ENCODE results near the gene HSPH1. TPM values are rescaled to one million over a fixed set of nuclear protein-coding genes. Genes with fewer than 3 reads are reported as not detected.
"Not testable (repeated sequence)": the region's sequence is repeated elsewhere in the genome, so short reads cannot be mapped to it uniquely, and the experiment has no call there.

HSPH1 gene
- total RNA-seq, 2 experiments from 2014 or later = 122 to 150 TPM

DNA sequence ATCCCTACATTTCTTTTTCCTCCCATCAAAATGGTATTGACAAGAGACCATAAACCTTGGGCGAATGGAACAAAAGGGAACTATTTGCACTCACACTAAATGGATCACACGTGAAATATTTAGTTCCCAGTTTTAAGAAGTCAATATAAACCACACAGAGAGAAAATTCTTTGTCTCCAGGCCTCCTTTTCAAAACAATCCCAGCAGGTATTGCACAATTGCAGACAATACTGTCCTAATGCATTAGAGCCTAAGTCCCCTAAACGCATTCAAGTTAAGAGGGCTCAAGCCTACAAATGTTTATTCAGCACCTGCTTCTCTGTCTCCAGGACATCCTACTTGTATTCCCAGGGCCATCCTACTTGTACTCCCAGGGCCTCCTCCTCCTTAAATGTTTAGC lies 36.8 kb upstream of the HSPH1 start:
- Mint-ChIP-seq H3K27ac (no peak overlapping the region), H3K36me3 (ENCODE audit: low read depth) (no peaks in the 10 kb centered on the region), H3K9me3 (no peaks in the 10 kb centered on the region), H3K4me3 (no peak overlapping the region), H3K27me3 (ENCODE audit: low read depth) (no peaks in the 10 kb centered on the region), H3K4me1 (ENCODE audit: low read depth) (peaks cover 13% of the 10 kb centered on the region)
- CTCF ChIA-PET = interaction anchor here (0.9 to 2.3 kb wide), 4 partner anchors 8 to 39 kb away, joined by 4 to 6 read pairs (median 5); no protein-coding TSS in a partner anchor
- DNase-seq = no peak
- intact Hi-C loops (cut with micrococcal nuclease) = loop anchor here (2.0 kb wide), 2 partner anchors 124 to 154 kb away; no protein-coding TSS in a partner anchor

DNA sequence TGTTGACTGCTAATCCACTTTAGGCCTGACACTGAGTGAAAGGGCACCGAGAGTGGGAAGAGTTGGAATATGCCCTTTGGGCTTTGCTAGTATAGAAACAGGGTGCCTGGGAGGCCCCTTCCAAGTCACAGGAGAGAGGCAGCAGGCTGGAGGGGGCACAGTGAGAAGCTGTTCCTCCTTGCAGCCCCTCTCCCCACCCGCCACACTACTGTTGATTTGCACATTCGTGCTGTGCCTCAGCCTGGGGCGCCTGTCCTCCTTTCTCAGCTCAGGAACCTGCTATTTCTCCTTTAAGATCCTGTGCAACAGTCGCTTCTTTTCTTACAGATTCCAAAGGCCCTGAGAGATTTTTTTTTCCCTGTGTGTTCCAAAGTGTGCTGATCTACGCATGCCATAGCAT lies 35.3 kb upstream of the HSPH1 start:
- no peak overlapping the region for H3K4me3 Mint-ChIP-seq
- CTCF ChIA-PET = interaction anchor here (1.8 kb wide), 1 partner anchor 39 kb away, joined by 5 read pairs; no protein-coding TSS in a partner anchor
- H3K9me3 Mint-ChIP-seq = no peaks in the 10 kb centered on the region
- H3K27ac Mint-ChIP-seq = no peak overlapping the region
- H3K4me1 Mint-ChIP-seq (ENCODE audit: low read depth) = peaks cover 13% of the 10 kb centered on the region
- no peaks in the 10 kb centered on the region for H3K36me3 Mint-ChIP-seq (ENCODE audit: low read depth)
- DNase-seq = no peak
- intact Hi-C loops (cut with micrococcal nuclease) = no loop called here
- no peaks in the 10 kb centered on the region for H3K27me3 Mint-ChIP-seq (ENCODE audit: low read depth)

DNA sequence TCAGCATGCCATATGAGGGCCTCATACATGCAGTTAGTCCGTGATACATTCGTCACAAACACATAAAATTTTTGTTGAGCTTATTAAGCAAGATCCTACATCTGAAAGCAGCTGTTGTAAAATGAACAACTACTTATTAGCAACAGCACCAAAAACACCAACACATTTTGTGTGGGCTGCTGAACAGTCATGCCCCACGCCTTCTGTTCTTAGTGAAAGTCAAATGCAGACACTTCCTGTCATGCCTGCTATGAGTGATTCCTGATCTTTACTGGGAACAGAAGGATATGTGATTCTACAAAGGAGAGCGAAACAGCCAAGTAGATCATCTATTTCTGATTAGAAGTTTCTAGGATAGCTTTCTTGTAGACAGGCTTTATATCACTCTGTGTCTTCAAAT lies 33.9 kb upstream of the HSPH1 start:
- Mint-ChIP-seq H3K9me3 (no peaks in the 10 kb centered on the region), H3K27ac (no peak overlapping the region), H3K27me3 (ENCODE audit: low read depth) (peaks cover 3% of the 10 kb centered on the region), H3K36me3 (ENCODE audit: low read depth) (no peaks in the 10 kb centered on the region), H3K4me3 (no peak overlapping the region), H3K4me1 (ENCODE audit: low read depth) (peaks cover 7% of the 10 kb centered on the region)
- DNase-seq = no peak
- CTCF ChIA-PET = interaction anchor here (1.4 kb wide), 1 partner anchor 10 kb away, joined by 3 read pairs; no protein-coding TSS in a partner anchor
- intact Hi-C loops (cut with micrococcal nuclease) = no loop called here

DNA sequence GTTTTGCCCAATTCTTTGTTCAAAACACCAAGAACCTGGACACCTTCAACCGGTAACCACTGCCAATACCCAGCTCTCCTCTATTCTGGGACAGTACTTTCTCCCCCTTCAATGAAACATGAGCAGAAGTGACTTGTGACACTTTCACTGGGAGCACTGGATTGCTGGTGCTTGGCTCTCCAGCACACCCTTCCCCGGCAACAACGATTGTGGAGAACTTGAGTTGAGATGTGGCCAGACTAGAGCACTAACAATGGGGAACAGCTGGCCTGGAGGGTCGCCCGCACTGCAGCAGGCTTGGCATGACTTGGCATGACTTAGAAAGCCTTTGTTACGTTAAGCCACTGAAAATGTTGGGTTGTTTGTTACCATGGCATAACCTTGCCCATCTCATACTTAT lies 30.6 kb upstream of the HSPH1 start:
- Mint-ChIP-seq H3K27me3 (ENCODE audit: low read depth) (peaks cover 7% of the 10 kb centered on the region), H3K36me3 (ENCODE audit: low read depth) (no peaks in the 10 kb centered on the region), H3K4me1 (ENCODE audit: low read depth) (no peaks in the 10 kb centered on the region), H3K9me3 (no peaks in the 10 kb centered on the region), H3K4me3 (no peak overlapping the region), H3K27ac (no peak overlapping the region)
- CTCF ChIA-PET = no interaction called here
- DNase-seq = no peak
- intact Hi-C loops (cut with micrococcal nuclease) = no loop called here

DNA sequence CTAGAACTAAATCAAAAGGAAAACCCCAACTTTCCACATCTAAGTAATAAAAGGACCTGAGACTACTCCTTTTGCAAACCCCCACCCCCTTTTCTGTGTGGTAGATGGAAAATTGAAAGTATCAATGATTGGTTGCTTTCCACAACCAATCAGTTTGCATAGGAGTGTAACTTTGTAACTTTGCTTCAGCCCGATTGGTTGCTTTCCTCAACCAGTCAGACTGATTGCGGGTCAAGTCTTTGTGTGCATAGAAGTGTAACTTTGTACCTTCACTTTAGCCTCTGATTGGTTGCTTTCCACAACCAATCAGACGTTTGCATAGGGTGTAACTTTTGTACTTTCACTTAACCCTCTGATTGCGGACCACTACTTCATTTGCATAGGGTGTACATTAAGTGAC lies 30.0 kb upstream of the HSPH1 start:
- Mint-ChIP-seq H3K9me3 (no peaks in the 10 kb centered on the region), H3K4me1 (ENCODE audit: low read depth) (no peaks in the 10 kb centered on the region), H3K27me3 (ENCODE audit: low read depth) (peaks cover 7% of the 10 kb centered on the region), H3K36me3 (ENCODE audit: low read depth) (no peaks in the 10 kb centered on the region), H3K4me3 (no peak overlapping the region), H3K27ac (no peak overlapping the region)
- CTCF ChIA-PET = no interaction called here
- no peak for DNase-seq
- intact Hi-C loops (cut with micrococcal nuclease) = no loop called here

DNA sequence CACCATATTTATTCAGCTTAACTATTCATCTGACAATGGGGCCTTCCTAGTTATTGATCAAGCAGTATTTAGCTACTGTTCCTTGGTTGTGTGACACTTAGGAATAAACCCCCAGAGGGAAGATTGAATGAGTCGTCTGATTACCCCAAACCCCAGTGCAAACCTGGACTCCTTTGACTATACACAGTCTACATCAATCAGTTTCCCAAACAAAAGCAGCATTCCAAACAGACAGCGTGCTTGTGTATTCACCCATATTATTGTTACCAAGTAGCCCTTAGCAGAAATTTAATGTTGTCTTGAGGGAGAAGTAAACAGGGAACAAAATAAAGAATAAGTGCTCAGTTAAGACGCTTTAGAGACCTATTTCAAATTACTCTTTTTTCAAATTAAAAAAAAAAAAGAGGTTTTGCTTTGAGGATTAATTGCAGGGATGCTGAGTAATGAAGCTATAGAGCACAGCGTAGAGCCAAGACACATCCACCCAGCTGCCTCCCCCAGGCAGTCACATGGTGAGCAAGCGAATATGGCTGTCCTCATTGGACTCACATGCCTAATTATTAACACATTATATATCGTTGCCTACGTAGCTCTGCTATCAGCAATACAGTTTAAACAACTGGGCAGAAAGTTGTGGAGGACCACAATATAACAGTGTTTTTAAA lies 23.4 kb upstream of the HSPH1 start:
- Mint-ChIP-seq H3K4me1 (ENCODE audit: low read depth) (no peaks in the 10 kb centered on the region), H3K9me3 (no peaks in the 10 kb centered on the region), H3K36me3 (ENCODE audit: low read depth) (no peaks in the 10 kb centered on the region), H3K27ac (no peak overlapping the region), H3K27me3 (ENCODE audit: low read depth) (peaks cover 4% of the 10 kb centered on the region), H3K4me3 (no peak overlapping the region)
- DNase-seq = no peak
- CTCF ChIA-PET = interaction anchor here (0.6 kb wide), 1 partner anchor 334 kb away, joined by 3 read pairs; no protein-coding TSS in a partner anchor
- intact Hi-C loops (cut with micrococcal nuclease) = no loop called here

DNA sequence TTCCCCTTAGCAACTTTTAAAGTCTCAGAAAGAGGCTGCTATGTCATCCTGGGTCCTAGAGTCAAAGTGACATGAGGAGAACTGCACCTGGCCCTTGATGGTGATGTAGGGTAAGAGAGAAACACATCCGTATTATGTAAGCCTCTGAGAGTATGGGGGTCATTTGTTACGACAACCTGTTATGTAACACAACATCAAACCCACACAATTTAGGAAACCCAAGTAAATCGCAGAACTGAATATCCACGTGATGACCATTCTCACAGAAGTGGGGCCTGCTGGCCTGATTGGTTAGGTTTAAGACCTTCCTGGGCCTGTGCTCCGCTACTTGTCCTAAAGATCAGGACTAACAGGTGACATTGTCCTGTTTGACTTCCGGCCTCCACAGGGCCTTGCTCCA lies 22.7 kb upstream of the HSPH1 start:
- no peaks in the 10 kb centered on the region for H3K27me3 Mint-ChIP-seq (ENCODE audit: low read depth)
- H3K27ac Mint-ChIP-seq = no peak overlapping the region
- CTCF ChIA-PET = no interaction called here
- DNase-seq = no peak
- no peaks in the 10 kb centered on the region for H3K4me1 Mint-ChIP-seq (ENCODE audit: low read depth)
- H3K36me3 Mint-ChIP-seq (ENCODE audit: low read depth) = no peaks in the 10 kb centered on the region
- intact Hi-C loops (cut with micrococcal nuclease) = no loop called here
- H3K9me3 Mint-ChIP-seq = no peaks in the 10 kb centered on the region
- H3K4me3 Mint-ChIP-seq = no peak overlapping the region

DNA sequence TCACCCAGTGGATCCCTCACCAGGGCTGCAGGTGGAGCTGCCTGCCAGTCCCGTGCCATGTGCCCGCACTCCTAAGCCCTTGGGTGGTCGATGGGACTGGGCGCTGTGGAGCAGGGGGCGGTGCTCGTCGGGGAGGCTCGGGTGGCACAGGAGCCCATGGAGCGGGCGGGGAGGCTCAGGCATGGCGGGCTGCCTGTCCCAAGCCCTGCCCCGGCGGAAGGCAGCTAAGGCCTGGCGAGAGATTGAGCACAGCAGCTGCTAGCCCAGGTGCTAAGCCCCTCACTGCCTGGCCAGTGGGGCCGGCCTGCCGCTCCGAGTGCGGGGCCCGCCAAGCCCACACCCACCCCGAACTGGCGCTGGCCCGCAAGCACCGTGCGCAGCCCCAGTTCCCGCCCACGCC lies 21.3 kb upstream of the HSPH1 start:
- H3K4me1 Mint-ChIP-seq (ENCODE audit: low read depth) = no peaks in the 10 kb centered on the region
- no peak overlapping the region for H3K4me3 Mint-ChIP-seq
- H3K36me3 Mint-ChIP-seq (ENCODE audit: low read depth) = no peaks in the 10 kb centered on the region
- no peaks in the 10 kb centered on the region for H3K27me3 Mint-ChIP-seq (ENCODE audit: low read depth)
- peaks cover 2% of the 10 kb centered on the region for H3K9me3 Mint-ChIP-seq
- CTCF ChIA-PET = no interaction called here
- no peak for DNase-seq
- intact Hi-C loops (cut with micrococcal nuclease) = no loop called here
- H3K27ac Mint-ChIP-seq = no peak overlapping the region

DNA sequence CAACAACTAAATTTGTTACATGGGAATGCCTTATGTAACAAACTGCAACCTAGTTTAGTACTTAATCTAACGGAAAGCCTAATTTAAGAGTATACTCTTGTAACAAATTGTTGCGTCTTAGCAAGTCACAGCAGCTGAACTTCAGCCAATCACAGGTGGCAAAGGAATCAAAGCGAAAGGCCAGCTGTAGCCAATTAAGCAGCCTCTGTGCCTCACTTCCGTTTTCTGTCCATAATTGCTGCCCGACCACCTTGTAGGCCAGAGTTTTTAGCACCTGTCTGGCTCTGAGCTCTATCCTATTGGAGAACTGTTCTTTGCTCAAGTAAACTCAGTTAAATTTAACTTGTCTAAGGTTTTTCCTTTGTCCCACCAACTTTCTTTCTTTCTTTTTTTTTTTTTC lies 18.1 kb upstream of the HSPH1 start:
- H3K4me3 Mint-ChIP-seq = no peak overlapping the region
- CTCF ChIA-PET = interaction anchor here (0.6 kb wide), 1 partner anchor 110 kb away, joined by 5 read pairs; no protein-coding TSS in a partner anchor
- DNase-seq = no peak
- no peaks in the 10 kb centered on the region for H3K36me3 Mint-ChIP-seq (ENCODE audit: low read depth)
- no peaks in the 10 kb centered on the region for H3K27me3 Mint-ChIP-seq (ENCODE audit: low read depth)
- H3K4me1 Mint-ChIP-seq (ENCODE audit: low read depth) = no peaks in the 10 kb centered on the region
- intact Hi-C loops (cut with micrococcal nuclease) = no loop called here
- H3K27ac Mint-ChIP-seq = no peak overlapping the region
- H3K9me3 Mint-ChIP-seq = peaks cover 2% of the 10 kb centered on the region

DNA sequence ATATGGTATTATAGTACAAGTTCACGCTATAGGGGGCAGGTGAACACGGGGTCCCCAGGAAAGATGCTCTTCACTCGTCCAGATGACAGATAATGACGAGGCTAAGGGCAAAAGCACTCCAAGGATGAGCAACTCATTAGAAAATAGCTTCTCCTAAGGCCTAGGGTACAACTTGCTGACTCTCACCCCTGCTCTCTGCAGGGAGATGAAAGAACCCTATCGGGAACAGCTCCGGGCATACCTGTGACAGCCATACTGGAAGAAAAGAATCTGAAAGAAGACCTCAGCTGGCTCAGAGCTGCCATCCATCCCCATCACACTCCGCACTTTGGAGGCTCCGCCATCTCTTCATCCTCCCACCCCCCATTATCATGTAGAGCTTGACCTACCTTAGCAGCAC lies 17.5 kb upstream of the HSPH1 start:
- Mint-ChIP-seq H3K4me1 (ENCODE audit: low read depth) (no peaks in the 10 kb centered on the region), H3K27me3 (ENCODE audit: low read depth) (no peaks in the 10 kb centered on the region), H3K9me3 (peaks cover 2% of the 10 kb centered on the region), H3K36me3 (ENCODE audit: low read depth) (no peaks in the 10 kb centered on the region), H3K27ac (no peak overlapping the region), H3K4me3 (no peak overlapping the region)
- no peak for DNase-seq
- CTCF ChIA-PET = interaction anchor here (0.6 kb wide), 1 partner anchor 110 kb away, joined by 5 read pairs; no protein-coding TSS in a partner anchor
- intact Hi-C loops (cut with micrococcal nuclease) = no loop called here

DNA sequence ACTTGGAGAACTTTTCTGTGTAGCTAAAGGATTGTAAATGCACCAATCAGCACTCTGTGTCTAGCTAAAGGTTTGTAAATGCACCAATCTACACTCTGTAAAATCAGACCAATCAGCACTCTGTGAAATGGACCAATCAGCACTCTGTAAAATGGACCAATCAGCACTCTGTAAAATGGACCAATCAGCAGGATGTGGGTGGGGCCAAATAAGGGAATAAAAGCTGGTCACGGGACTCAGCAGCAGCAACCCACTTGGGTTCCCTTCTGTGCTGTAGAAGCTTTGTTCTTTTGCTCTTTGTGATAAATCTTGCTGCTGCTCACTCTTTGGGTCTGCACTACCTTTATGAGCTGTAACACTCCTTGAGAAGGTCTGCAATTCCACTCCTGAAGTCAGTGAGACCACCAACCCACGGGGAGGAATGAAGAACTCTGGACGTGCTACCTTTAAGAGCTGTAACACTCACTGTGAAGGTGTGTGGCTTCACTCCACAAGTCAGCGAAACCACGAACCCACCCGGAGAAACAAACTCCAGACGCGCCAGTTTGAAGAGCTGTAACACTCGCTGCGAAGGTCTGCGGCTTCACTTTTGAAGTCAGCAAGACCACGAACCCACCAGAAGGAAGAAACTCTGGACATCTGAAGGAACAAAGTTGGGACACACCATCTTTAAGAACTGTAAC lies 16.2 kb upstream of the HSPH1 start:
- H3K27ac Mint-ChIP-seq; H3K4me3 Mint-ChIP-seq; H3K27me3 Mint-ChIP-seq (ENCODE audit: low read depth); intact Hi-C loops (cut with micrococcal nuclease); DNase-seq; H3K9me3 Mint-ChIP-seq; H3K36me3 Mint-ChIP-seq (ENCODE audit: low read depth); CTCF ChIA-PET; H3K4me1 Mint-ChIP-seq (ENCODE audit: low read depth): not testable (repeated sequence)

DNA sequence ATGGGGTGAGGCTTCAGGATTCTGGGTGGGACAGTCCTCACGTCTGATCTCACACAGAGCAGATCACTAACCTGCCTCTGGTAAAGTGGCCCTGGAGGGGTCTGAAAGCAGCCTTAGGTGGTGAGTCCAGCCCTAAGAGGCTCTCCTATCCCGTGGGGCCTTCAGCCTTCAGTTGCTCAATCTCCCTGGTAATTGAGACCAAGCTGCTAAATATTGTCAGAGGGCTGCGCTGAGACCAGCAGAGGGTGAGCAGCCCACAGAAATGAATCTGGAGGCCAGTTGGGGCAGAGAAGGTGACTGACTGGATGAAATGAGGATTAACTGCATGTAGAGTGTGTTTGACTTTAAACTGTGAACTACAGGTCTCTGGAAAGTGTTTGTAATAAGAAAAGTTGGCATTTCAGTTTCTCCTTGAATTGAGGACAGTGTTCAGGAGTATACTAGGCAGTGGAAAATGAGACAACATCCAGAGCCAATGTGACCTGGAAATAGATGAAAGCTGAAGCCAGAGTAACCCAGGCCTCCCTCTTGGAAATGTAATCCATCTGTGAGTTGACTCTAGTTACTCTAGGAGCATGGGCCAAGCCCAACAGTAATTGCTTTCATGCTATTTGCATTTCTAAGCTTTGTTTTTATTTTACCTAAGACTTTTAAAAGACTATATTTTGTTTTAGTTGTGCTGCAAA lies 14.3 kb upstream of the HSPH1 start:
- no peaks in the 10 kb centered on the region for H3K4me1 Mint-ChIP-seq (ENCODE audit: low read depth)
- intact Hi-C loops (cut with micrococcal nuclease) = no loop called here
- no peak overlapping the region for H3K27ac Mint-ChIP-seq
- peaks cover 3% of the 10 kb centered on the region for H3K27me3 Mint-ChIP-seq (ENCODE audit: low read depth)
- DNase-seq = no peak
- no peaks in the 10 kb centered on the region for H3K36me3 Mint-ChIP-seq (ENCODE audit: low read depth)
- peaks cover 2% of the 10 kb centered on the region for H3K9me3 Mint-ChIP-seq
- no peak overlapping the region for H3K4me3 Mint-ChIP-seq
- CTCF ChIA-PET = no interaction called here

All from activated naive CD4-positive, alpha-beta T cell treated with anti-CD3 and anti-CD28 coated beads for 36 hours (primary cell).